ENCODE measurements around the gene CCDC54. TPM values are rescaled to one million over a fixed set of nuclear protein-coding genes. Genes with fewer than 3 reads are reported as not detected.

CCDC54 gene
- total and polyA plus RNA-seq, 7 donors: not detected

- Histone ChIP-seq H3K36me3 (no peaks in the 10 kb centered on the region), H3K27ac (no peak overlapping the region), H3K4me3 (no peak overlapping the region), H3K9me3 (no peaks in the 10 kb centered on the region), H3K4me1 (no peaks in the 10 kb centered on the region), H3K27me3 (no peaks in the 10 kb centered on the region)
- no peak for DNase-seq
- intact Hi-C loops (cut with DNase I): no loop called here
- 85 to 88% methylated on average over 8 of the region's 8 CpGs for whole genome bisulfite sequencing, 2 donors
- no peak for TF ChIP-seq CTCF (IDR thresholded peaks at IDR 0.05)
Measured at GRCh38 chr3:107368654-107369398, 8.4 kb upstream of the CCDC54 start.

DNA sequence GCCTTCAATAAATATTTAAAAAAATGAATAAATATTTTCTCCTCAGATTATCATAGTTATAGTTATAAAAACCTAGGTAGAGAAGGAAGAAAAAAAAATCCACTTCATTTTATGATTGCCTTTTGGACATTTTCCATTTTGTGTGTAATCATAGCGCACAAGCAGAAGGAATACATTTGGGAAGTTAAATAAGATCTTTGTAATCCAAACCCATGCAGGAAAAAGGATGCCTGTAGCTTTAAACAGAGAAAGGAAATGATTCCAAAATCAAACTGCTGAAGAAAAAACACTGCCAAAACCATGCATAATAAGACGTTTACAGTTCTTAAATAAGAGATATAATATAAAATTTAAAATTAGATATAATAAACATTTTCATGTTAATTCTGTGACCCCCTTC is 7.4 kb upstream of the CCDC54 start:
- Histone ChIP-seq H3K4me3 (no peak overlapping the region), H3K9me3 (no peaks in the 10 kb centered on the region), H3K27me3 (no peaks in the 10 kb centered on the region), H3K36me3 (no peaks in the 10 kb centered on the region), H3K4me1 (no peaks in the 10 kb centered on the region), H3K27ac (no peak overlapping the region)
- TF ChIP-seq CTCF (IDR thresholded peaks at IDR 0.05) (no peak), EP300 (IDR thresholded peaks at IDR 0.05) (no peak), POLR2A (IDR thresholded peaks at IDR 0.05) (no peak), POLR2AphosphoS5 (IDR thresholded peaks at IDR 0.05) (no peak)
- 12 to 33% methylated on average over 2 of the region's 2 CpGs for WGBS, 2 donors
- no peak for DNase-seq
- intact Hi-C loops (cut with DNase I): no loop called here

- Histone ChIP-seq H3K4me1 (no peaks in the 10 kb centered on the region), H3K36me3 (no peaks in the 10 kb centered on the region), H3K27ac (no peak overlapping the region), H3K9me3 (no peaks in the 10 kb centered on the region), H3K27me3 (no peaks in the 10 kb centered on the region), H3K4me3 (no peak overlapping the region)
- DNase-seq: no peak
- 40 to 72% methylated on average over 2 of the region's 2 CpGs for WGBS, 2 donors
- no peak for TF ChIP-seq POLR2AphosphoS5 (IDR thresholded peaks at IDR 0.05)
- TF ChIP-seq CTCF (IDR thresholded peaks at IDR 0.05): no peak
- TF ChIP-seq EP300 (IDR thresholded peaks at IDR 0.05): no peak
- TF ChIP-seq POLR2A (IDR thresholded peaks at IDR 0.05): no peak
- intact Hi-C loops (cut with DNase I): no loop called here
Measured at GRCh38 chr3:107370907-107371306, 6.3 kb upstream of the CCDC54 start.

DNA sequence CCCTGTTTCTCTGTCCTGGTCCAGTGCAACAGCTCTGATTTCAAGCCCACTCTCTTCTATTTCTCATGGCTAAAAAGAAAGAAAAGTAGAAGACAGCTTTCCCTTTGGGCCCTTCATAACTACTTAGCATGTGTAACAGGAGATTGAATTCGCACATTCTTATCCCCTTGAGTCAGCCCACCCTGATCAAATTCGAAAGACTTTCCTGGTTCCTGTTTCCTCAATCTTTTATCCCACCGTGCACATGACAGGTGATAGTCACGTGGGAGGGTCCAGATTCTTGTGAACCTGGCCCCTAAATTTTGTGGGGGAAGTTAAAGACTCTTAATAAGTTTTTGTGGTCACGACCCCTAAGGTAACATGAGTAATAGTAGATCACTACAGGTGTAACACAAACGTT is 4.7 kb upstream of the CCDC54 start:
- intact Hi-C loops (cut with DNase I): no loop called here
- no peak overlapping the region for H3K4me3 ChIP-seq
- 66 to 85% methylated on average over 6 of the region's 6 CpGs for whole genome bisulfite sequencing, 2 donors

More for the DNA sequence above, 4.7 kb upstream of the CCDC54 start:
- no peak for TF ChIP-seq POLR2AphosphoS5 (IDR thresholded peaks at IDR 0.05)
- no peak for TF ChIP-seq EP300 (IDR thresholded peaks at IDR 0.05)
- no peak for TF ChIP-seq CTCF (IDR thresholded peaks at IDR 0.05)
- no peak for TF ChIP-seq POLR2A (IDR thresholded peaks at IDR 0.05)
- Histone ChIP-seq H3K4me1 (no peaks in the 10 kb centered on the region), H3K27ac (no peak overlapping the region), H3K27me3 (no peaks in the 10 kb centered on the region), H3K36me3 (no peaks in the 10 kb centered on the region), H3K9me3 (no peaks in the 10 kb centered on the region)
- no peak for DNase-seq

All from sigmoid colon (tissue), 7 donors.